GM18909 (cell line): Measurements from ENCODE around the gene IFT81.
A peak's percentile ranks its signal among the peaks of the same experiment; 100 is the strongest.
"Not testable (repeated sequence)": the region's sequence is repeated elsewhere in the genome, so short reads cannot be mapped to it uniquely, and the experiment has no call there.

ENCODE experiments used
- ATAC-seq: cut with Tn5 transposase; IDR thresholded peaks from one replicate; pipeline ENCODE4 v1.9.1; 2021; ENCODE audit warnings: mild to moderate bottlenecking; ENCODE audit not compliant: unreplicated experiment, poor library complexity

IFT81 gene

GRCh38 chr12:110124269-110124995 lies at the start of gene IFT81:
Gene IFT81 (plus strand): TSS chr12:110124357. CDS start chr12:110127381, 3,024 bp downstream.
- peak; percentile 77 for ATAC-seq

DNA sequence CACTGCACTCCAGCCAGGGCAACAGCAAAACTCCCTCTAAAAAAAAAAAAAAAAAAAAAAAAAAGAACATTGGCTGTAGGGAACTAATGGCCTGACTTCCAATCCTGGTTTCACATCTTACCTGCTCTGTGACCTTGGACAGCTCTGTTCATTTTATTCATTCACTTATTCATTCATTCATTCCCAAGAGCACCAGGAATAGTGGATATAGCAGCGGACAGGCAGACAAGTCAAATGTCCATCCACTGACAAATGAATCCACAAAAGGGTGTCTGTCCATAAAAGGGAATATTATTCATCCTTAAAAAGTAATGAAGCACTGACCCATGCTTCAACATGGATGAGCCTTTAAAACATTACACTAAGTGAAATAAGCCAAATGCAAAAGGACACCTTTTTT lies 48.3 kb upstream of the IFT81 start:
- no peak for ATAC-seq

- no peak for ATAC-seq
Observed at GRCh38 chr12:110077800-110078199, 46.4 kb upstream of the IFT81 start.

- peak; percentile 81 for ATAC-seq
Observed at GRCh38 chr12:110079477-110080400, 44.4 kb upstream of the IFT81 start.

- no peak for ATAC-seq
Observed at GRCh38 chr12:110080410-110080809, 43.7 kb upstream of the IFT81 start.

DNA sequence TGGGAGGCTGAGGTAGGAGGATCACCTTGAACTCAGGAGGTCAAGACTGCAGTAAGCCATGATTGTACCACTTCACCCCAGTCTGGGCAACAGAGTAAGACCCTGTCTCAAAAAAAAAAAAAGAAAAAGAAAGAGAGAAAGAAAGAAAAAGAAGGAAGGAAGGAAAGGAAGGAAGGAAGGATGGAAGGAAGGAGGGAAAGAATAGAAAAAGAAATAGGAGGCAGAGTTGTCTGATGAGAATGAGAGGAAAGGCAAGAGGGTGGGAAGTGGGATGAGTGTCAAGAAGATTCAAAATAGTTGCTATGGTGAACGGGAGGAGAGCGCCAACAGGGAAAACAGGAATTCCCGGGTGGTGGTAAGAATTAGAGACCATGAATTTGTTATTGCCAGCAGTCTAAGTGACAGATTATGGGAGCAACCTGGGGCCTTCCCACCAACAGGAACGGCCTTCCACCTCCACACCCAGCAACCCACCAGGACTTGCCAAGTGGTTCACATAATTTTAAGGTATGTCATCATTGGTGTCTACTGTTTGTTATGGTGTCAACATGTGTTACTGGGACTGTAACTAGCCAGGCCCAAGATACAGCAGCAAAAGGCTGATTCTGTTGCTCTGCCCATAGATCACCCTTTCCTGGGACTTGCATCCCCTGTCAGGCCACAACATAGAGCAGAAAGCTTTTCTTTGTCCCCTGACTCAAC lies 39.7 kb upstream of the IFT81 start:
- no peak for ATAC-seq

- not testable (repeated sequence) for ATAC-seq
Observed at GRCh38 chr12:110088216-110088615, 35.9 kb upstream of the IFT81 start.

DNA sequence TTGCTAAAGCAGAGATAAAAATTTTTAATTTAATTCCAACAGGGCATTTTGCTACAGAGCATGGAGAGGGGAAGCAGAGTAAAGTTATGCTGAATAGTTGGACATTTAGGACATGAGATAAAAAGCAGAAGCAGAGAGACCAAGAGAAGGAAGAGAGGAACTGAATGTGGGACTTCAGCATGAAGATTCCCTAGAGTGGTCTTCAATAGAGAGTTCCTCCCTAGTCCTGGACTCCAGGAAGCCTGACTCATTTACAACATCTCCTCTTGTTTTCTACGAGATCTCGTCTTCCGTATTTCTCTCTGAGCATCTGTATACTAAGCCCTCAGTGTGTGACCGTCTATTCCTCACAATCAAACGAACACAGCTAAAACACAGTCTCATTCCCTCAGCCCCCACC lies 35.2 kb upstream of the IFT81 start:
- ATAC-seq = no peak

DNA sequence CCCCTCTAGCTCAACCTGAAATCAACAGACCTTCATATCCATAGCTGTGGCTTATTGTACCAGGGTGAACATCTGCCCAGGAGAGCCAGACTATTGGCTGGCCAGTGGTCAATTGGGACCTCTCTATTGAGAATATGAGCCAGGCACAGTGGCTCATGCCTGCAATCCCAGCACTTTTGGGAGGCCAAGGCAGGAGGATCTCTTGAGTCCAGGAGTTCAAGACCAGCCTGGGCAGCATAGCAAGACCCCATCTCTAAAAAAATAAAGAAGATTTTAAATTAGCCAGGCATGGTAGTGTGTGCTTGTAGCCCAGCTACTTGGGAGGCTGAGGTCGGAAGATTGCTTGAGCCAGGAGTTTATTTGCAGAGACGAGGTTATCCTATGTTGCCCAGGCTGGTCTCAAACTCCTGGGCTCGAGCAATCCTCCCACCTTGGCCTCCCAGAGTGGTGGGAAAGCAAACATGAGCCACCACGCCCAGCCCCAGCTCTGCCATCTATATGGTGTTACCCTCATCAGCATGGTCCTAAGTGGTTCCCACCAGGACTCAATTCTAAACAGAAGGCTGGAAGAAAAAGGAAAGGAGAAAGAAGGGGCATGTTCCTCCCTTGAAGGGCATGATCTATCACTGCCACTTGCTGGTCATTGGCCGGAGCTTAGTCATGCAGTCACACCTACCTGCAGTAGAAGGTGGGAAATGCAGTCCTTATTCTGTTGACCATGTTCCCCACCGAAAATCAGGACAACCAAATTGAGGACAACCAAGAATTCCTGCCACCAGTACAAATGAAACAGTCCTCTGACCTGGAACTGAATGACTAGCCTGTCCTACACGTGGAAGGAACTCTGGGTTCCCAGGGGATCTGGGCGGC lies 33.7 kb upstream of the IFT81 start:
- no peak for ATAC-seq

DNA sequence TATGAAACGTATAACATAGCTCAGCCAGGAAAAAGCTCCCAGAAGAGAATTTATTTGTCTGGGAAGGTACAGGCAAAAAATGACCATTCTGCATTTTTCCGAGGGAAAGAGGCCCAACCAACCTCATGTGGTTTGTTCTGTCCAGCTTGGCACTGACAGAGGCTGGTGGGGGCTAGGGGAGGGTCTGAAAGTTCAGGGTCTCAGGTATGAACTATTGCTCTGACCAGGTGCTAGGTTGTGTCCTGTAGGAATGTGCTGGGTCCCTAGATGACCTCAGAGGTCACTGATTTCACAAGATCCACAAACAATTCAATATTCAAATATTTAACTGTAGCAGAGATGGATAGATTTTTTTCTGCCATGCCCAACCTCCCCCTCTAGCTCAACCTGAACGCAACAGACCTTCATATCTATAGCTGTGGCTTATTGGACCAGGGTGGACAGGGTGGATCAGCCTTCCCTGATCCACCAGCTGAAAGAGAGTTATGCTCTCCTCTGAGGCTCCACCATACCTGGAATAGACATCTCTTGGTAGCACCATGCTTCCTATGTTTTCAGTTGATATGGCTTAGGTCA lies 32.9 kb upstream of the IFT81 start:
- ATAC-seq = no peak

GRCh38 chr12:110093631-110094311 lies 30.4 kb upstream of the IFT81 start:
- no peak for ATAC-seq

DNA sequence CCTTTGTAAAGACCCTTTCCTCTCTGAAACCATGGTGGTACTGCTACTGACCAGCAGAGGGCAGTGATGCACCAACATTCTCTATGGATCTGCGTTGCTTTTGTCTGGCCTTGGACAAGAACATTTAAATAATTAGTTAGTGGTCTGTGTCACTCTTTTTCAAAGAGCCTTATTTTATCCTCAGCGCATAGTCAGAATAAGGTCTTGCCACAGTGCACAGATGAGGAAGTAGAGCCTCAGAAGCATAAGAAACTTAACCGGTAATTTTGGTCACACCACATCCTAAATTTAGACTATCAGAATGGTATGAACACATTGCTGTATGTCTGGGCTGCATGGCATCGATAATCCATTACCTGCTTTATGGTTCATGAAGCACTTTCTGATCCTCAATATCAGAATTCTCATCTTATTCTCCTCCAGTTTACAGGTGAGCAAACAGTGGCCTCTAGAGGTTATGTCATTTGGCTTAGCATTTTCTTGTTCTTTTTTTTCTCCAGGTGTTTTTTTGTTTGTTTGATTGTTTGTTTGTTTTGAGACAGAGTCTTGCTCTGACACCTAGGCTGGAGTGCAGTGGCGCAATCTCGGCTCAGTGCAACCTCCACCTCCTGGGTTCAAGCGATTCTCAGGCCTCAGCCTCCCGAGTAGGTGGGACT lies 23.7 kb upstream of the IFT81 start:
- peak; percentile 90 for ATAC-seq

DNA sequence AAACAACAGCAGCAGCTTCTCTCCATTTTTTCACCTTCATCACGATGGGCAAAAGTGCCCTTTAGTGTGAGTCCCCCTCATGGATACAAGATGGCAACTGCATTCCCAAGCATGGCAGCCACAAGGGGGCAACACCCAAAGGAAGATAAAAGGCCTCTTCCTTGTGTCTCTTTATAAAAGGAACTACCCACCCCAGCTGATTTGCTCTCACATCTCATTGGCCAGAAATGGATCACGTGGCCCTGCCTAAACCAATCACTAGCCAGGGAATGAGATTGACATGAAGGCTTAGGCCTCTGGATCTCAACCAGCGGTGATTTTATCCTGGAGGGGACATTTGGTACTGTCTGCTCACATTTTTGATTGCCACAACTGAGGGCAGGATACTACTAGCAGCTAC lies 21.9 kb upstream of the IFT81 start:
- no peak for ATAC-seq

GRCh38 chr12:110104188-110105094 lies 19.7 kb upstream of the IFT81 start:
- no peak for ATAC-seq

- no peak for ATAC-seq
Observed at GRCh38 chr12:110105159-110105558, 19.0 kb upstream of the IFT81 start.

- no peak for ATAC-seq
Observed at GRCh38 chr12:110105986-110106385, 18.2 kb upstream of the IFT81 start.
